Panc1 (cell line): Measurements from ENCODE around the gene CHRNA1. TPM values are rescaled to one million over a fixed set of nuclear protein-coding genes. Genes with fewer than 3 reads are reported as not detected.
A peak's percentile ranks its signal among the peaks of the same experiment; 100 is the strongest.

Source experiments
- ATAC-seq: fragments of 200-7000 bp; cut with Tn5 transposase; 2 replicates; pipeline ENCODE4 v1.9.1; 2020; ENCODE audit warnings: mild to moderate bottlenecking, moderate library complexity
- BruUV-seq: library from RNA; stranded (reverse); fragments of 400-500 nt; replicated peaks from 2 replicates; lab custom pipeline; 2021; lab: Mats Ljungman, UMichigan
- CTCF ChIA-PET: fragments of 300-600 bp; sonication (Branson Sonifier 250); formaldehyde crosslinking; loops from one replicate; lab custom pipeline; 2022; ENCODE audit warnings: antibody characterized with exemption; lab: Charles Lee
- POLR2A ChIA-PET: fragments of 300-600 bp; sonication (Branson Sonifier 250); formaldehyde crosslinking; loops from one replicate; lab custom pipeline; 2022; ENCODE audit warnings: antibody characterized with exemption; lab: Charles Lee
- DNase-seq: peaks from one replicate; pipeline ENCODE4 v3.0.0-alpha.2; 2010; ENCODE audit warnings: low read depth, low spot score
- H3K27ac ChIP-seq: 2 replicates; pipeline ENCODE4 v1.5.1; 2011; ENCODE audit warnings: mild to moderate bottlenecking, low read length, inconsistent platforms
- H3K27me3 ChIP-seq: fragments of 200-500 bp; sonication (Bioruptor generic); 2 replicates; pipeline ENCODE4 v1.6.0; 2014; ENCODE audit warnings: low read length, inconsistent platforms; ENCODE audit not compliant: control insufficient read depth, insufficient read depth
- H3K36me3 ChIP-seq: fragments of 200-500 bp; sonication (Bioruptor generic); 2 replicates; pipeline ENCODE4 v1.5.1; 2014; ENCODE audit warnings: inconsistent platforms, mild to moderate bottlenecking, low read length, moderate library complexity; ENCODE audit not compliant: control insufficient read depth, insufficient read depth
- H3K4me1 ChIP-seq: 2 replicates; pipeline ENCODE4 v1.5.1; 2011; ENCODE audit warnings: inconsistent platforms, mild to moderate bottlenecking, low read length, moderate library complexity; ENCODE audit not compliant: control insufficient read depth, insufficient read depth
- H3K4me3 ChIP-seq, 2 experiments: 2 replicates each; pipeline ENCODE4 v1.5.1; 2011 to 2012; ENCODE audit warnings: low read depth in 2 of 2, low read length in 2 of 2, mild to moderate bottlenecking in 2 of 2, inconsistent platforms in 1 of 2, moderate library complexity in 1 of 2
- H3K9me3 ChIP-seq: fragments of 200-500 bp; sonication (Bioruptor generic); 2 replicates; pipeline ENCODE4 v1.5.1; 2014; ENCODE audit warnings: low read depth, mild to moderate bottlenecking, inconsistent platforms, low read length, moderate library complexity; ENCODE audit not compliant: control insufficient read depth, insufficient read depth
- CTCF ChIP-seq: fragments of 450-650 bp; IDR thresholded peaks from 2 replicates; pipeline ENCODE4 v1.5.1; 2017; ENCODE audit warnings: mild to moderate bottlenecking
- REST ChIP-seq, 2 experiments: IDR thresholded peaks; 2 replicates each; pipeline ENCODE4 v1.6.1; 2011 to 2012; ENCODE audit warnings: low read depth in 2 of 2, control low read depth in 1 of 2, low read length in 1 of 2, mild to moderate bottlenecking in 1 of 2, moderate library complexity in 1 of 2; ENCODE audit not compliant: insufficient read depth in 1 of 2
- in situ Hi-C: cut with HindIII; loops from 2 replicates; pipeline ENCODE4 v1.10.0; 2016; ENCODE audit warnings: low sequenced_read_pairs, low pct_unique_long_range_greater_than_20kb
- intact Hi-C: fragments of 100-400 bp; cut with micrococcal nuclease; formaldehyde crosslinking; loops from one replicate; pipeline ENCODE4 v1.10.0; 2022; ENCODE audit not compliant: unreplicated experiment
- total RNA-seq: library from RNA; stranded (reverse); gene quantifications from one replicate; pipeline ENCODE4 v1.2.1, GENCODE V29; 2021; ENCODE audit not compliant: unreplicated experiment

CHRNA1 gene
- total RNA-seq, 1 experiment from 2014 or later = not detected

GRCh38 chr2:174771631-174772471 lies 7.6 kb upstream of the CHRNA1 start:
- CTCF ChIA-PET = interaction anchor here (0.5 to 2.4 kb wide), 16 partner anchors 8 to 232 kb away, joined by 3 to 23 read pairs (median 4); no protein-coding TSS in a partner anchor
- peak; percentile 99 for ATAC-seq

More at GRCh38 chr2:174771631-174772471, 7.6 kb upstream of the CHRNA1 start:
- Histone ChIP-seq H3K4me1 (peaks cover 9% of the 10 kb centered on the region), H3K9me3 (no peaks in the 10 kb centered on the region), H3K27ac (peak overlapping the region; percentile 48; the same call in 1 of the 2 replicates), H3K36me3 (no peaks in the 10 kb centered on the region), H3K27me3 (no peaks in the 10 kb centered on the region), H3K4me3 (peak overlapping the region in 1 of 2 experiments; percentile 44; a peak in 3 of 4 replicates)
- BruUV-seq = no TSS peak
- in situ Hi-C loops = no loop called here
- intact Hi-C loops = loop anchor here (2.0 to 5.0 kb wide), 2 partner anchors 213 to 1325 kb away; partner anchors contain the start of gene HOXD12
- TF ChIP-seq CTCF = peak; percentile 87
- no peak for TF ChIP-seq REST (IDR thresholded peaks at IDR 0.05; ENCODE audit: insufficient read depth in 1 of 2, low read depth in 2 of 2, low read length in 1 of 2)
- POLR2A ChIA-PET = interaction anchor here (0.6 kb wide), 1 partner anchor 397 kb away, joined by 3 read pairs; no protein-coding TSS in a partner anchor
- peak; percentile 47 for DNase-seq
